Brain microvascular endothelial cell (primary cell): ENCODE measurements around the gene OR51D1.

Experiments
- DNase-seq: peaks from one replicate; pipeline ENCODE4 v3.0.0-alpha.2; 2020
- H3K27ac ChIP-seq: fragments of 250-450 bp; sonication (Bioruptor Pico); 2 replicates; pipeline ENCODE4 v1.5.1; 2020; ENCODE audit warnings: mild to moderate bottlenecking, moderate library complexity
- H3K27me3 ChIP-seq: fragments of 250-450 bp; sonication (Bioruptor Pico); replicated peaks from 2 replicates; pipeline ENCODE4 v1.5.1; 2020; ENCODE audit warnings: mild to moderate bottlenecking
- H3K36me3 ChIP-seq: fragments of 250-450 bp; sonication (Bioruptor Pico); replicated peaks from 2 replicates; pipeline ENCODE4 v1.5.1; 2020; ENCODE audit warnings: mild to moderate bottlenecking
- H3K4me3 ChIP-seq: 2 replicates; pipeline ENCODE4 v1.5.1; 2011; ENCODE audit warnings: low read depth, mild to moderate bottlenecking, control low read depth, low read length, moderate library complexity
- CTCF ChIP-seq: IDR thresholded peaks from 2 replicates; pipeline ENCODE4 v1.5.1; 2011; ENCODE audit warnings: low read depth, mild to moderate bottlenecking, moderate library complexity, low read length, control low read depth, inconsistent platforms; ENCODE audit errors: missing control alignments
- in situ Hi-C: cut with HindIII; loops from 2 replicates; pipeline ENCODE4 v1.10.0; 2017; ENCODE audit warnings: low sequenced_read_pairs, low pct_ligation_motif_present

OR51D1 gene

DNA sequence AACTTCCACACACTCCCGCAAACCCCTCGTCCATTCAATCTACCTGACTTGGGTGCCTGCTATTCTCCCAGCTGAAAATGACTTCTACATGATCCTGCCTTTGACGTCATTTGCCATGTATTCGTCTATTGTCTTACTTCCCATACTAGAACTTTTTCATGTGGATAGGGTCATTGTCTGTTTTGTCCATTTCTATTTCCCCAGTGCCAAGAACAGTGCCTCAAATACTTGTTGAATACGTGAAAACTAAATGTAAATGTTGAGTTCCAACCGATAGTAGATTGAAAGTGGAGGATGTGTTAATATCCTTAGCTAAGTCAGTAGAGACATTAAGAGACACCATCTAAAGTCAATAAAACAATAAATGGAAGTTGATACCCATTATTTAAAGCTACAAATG lies 30.2 kb upstream of the OR51D1 start:
- no peak for DNase-seq

GRCh38 chr11:4607781-4608666 lies 29.3 kb upstream of the OR51D1 start, which contains the start of gene TRIM68:
TSS of gene TRIM68 (minus strand) at chr11:4608231. CDS start at chr11:4605504, 2,727 bp downstream.
- no peaks in the 10 kb centered on the region for H3K27me3 ChIP-seq
- DNase-seq = peak; percentile 95
- peak within 1 kb of the TSS; percentile 79 for H3K4me3 ChIP-seq
- H3K27ac ChIP-seq = peak within 1 kb of the TSS; percentile 69
- in situ Hi-C loops = no loop called here
- H3K36me3 ChIP-seq = no peaks in the 10 kb centered on the region
- TF ChIP-seq CTCF = peak; percentile 4

More for the DNA sequence above, 30.2 kb upstream of the OR51D1 start:
- peak overlapping the region; percentile 79 for H3K4me3 ChIP-seq
- no peak overlapping the region for H3K27ac ChIP-seq
- H3K36me3 ChIP-seq = no peaks in the 10 kb centered on the region
- in situ Hi-C loops = no loop called here
- TF ChIP-seq CTCF = no peak
- H3K27me3 ChIP-seq = no peaks in the 10 kb centered on the region

- no peak for DNase-seq
- TF ChIP-seq CTCF = no peak
- Histone ChIP-seq H3K27ac (no peak overlapping the region), H3K27me3 (no peaks in the 10 kb centered on the region), H3K36me3 (no peaks in the 10 kb centered on the region), H3K4me3 (no peak overlapping the region)
- in situ Hi-C loops = no loop called here
Observed at GRCh38 chr11:4610258-4610935, 26.9 kb upstream of the OR51D1 start.

- no peaks in the 10 kb centered on the region for H3K27me3 ChIP-seq
- no peak overlapping the region for H3K27ac ChIP-seq
- no peak for TF ChIP-seq CTCF
- no peak overlapping the region for H3K4me3 ChIP-seq
- in situ Hi-C loops = no loop called here
- no peak for DNase-seq
- no peaks in the 10 kb centered on the region for H3K36me3 ChIP-seq
Observed at GRCh38 chr11:4611986-4612385, 25.3 kb upstream of the OR51D1 start.

GRCh38 chr11:4615856-4616444 lies 21.3 kb upstream of the OR51D1 start:
- no peak for DNase-seq
- no peak for TF ChIP-seq CTCF
- Histone ChIP-seq H3K4me3 (no peak overlapping the region), H3K27ac (no peak overlapping the region), H3K36me3 (no peaks in the 10 kb centered on the region), H3K27me3 (no peaks in the 10 kb centered on the region)
- in situ Hi-C loops = no loop called here
